GM18867 (cell line): Measurements from ENCODE around the gene PRKAB2.
"Not testable (repeated sequence)": the region's sequence is repeated elsewhere in the genome, so short reads cannot be mapped to it uniquely, and the experiment has no call there.

Experiments used
- ATAC-seq: cut with Tn5 transposase; IDR thresholded peaks from one replicate; pipeline ENCODE4 v1.9.1; 2021; ENCODE audit warnings: mild to moderate bottlenecking, moderate library complexity; ENCODE audit not compliant: unreplicated experiment

The PRKAB2 gene

GRCh38 chr1:147177611-147178380 lies 5.5 kb upstream of the PRKAB2 start:
- no peak for ATAC-seq

GRCh38 chr1:147171399-147172167 lies 687 bp downstream of the PRKAB2 start:
- no peak for ATAC-seq

GRCh38 chr1:147169840-147170674 lies 2.2 kb downstream of the PRKAB2 start:
- no peak for ATAC-seq

- no peak for ATAC-seq
Observed at GRCh38 chr1:147169171-147169570, 3.1 kb downstream of the PRKAB2 start.

- ATAC-seq = no peak
Observed at GRCh38 chr1:147168626-147169058, 3.6 kb downstream of the PRKAB2 start.

GRCh38 chr1:147167365-147167764 lies 4.9 kb downstream of the PRKAB2 start:
- ATAC-seq = no peak

GRCh38 chr1:147163019-147163418 lies 9.3 kb downstream of the PRKAB2 start:
- no peak for ATAC-seq

GRCh38 chr1:147162093-147162492 lies 10.2 kb downstream of the PRKAB2 start:
- ATAC-seq = no peak

- not testable (repeated sequence) for ATAC-seq
Observed at GRCh38 chr1:147157116-147157515, 15.2 kb downstream of the PRKAB2 start.

- ATAC-seq = no peak
Observed at GRCh38 chr1:147156642-147157041, 15.6 kb downstream of the PRKAB2 start.

GRCh38 chr1:147152772-147153171 lies 19.5 kb downstream of the PRKAB2 start:
- ATAC-seq = no peak

- ATAC-seq = no peak
Observed at GRCh38 chr1:147151244-147151643, 21.0 kb downstream of the PRKAB2 start.

- no peak for ATAC-seq
Observed at GRCh38 chr1:147142886-147143285, 29.4 kb downstream of the PRKAB2 start.

GRCh38 chr1:147130721-147131120 lies 41.5 kb downstream of the PRKAB2 start:
- ATAC-seq = not testable (repeated sequence)

GRCh38 chr1:147129116-147129873 lies 43.0 kb downstream of the PRKAB2 start:
- ATAC-seq = no peak

GRCh38 chr1:147124266-147124665 lies 48.0 kb downstream of the PRKAB2 start:
- no peak for ATAC-seq

GRCh38 chr1:147117109-147117508 lies 55.2 kb downstream of the PRKAB2 start:
- ATAC-seq = no peak

- ATAC-seq = no peak
Observed at GRCh38 chr1:147115496-147115895, 56.8 kb downstream of the PRKAB2 start.

GRCh38 chr1:147115079-147115478 lies 57.2 kb downstream of the PRKAB2 start:
- ATAC-seq = not testable (repeated sequence)

GRCh38 chr1:147114353-147114752 lies 57.9 kb downstream of the PRKAB2 start:
- ATAC-seq = not testable (repeated sequence)
